ENCODE measurements around the gene GLIPR1.
A peak's percentile ranks its signal among the peaks of the same experiment; 100 is the strongest.
"Not testable (repeated sequence)": the region's sequence is repeated elsewhere in the genome, so short reads cannot be mapped to it uniquely, and the experiment has no call there.

The GLIPR1 gene

DNA sequence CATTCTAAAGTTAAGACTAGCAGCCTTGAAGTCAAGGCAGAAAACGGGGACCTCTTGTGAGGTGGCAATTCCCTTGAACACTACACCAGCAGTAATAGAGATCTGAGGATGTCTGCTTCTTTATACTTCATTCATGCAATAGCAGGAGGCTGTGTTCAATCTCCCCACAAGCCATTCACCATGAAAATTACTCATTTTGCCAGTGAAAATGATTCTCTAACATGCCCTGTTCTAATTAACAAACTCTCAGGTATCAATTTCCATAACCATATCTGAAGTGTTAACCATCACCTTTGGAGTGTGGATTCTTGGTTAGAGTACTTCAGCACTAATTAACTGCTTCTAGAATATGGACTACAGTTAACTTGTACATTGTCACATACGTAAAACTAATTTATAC lies 3.4 kb upstream of the GLIPR1 start:
- no peak overlapping the region for H3K9ac ChIP-seq (ENCODE audit: low read length)
- H3K4me3 ChIP-seq (ENCODE audit: low read depth, low read length): no peak overlapping the region
- no peaks in the 10 kb centered on the region for H3K9me3 ChIP-seq (ENCODE audit: control insufficient read depth, insufficient read depth, low read depth, low read length)
- no peaks in the 10 kb centered on the region for H3K36me3 ChIP-seq (ENCODE audit: control insufficient read depth, insufficient read depth, low read length)
- peaks cover 11% of the 10 kb centered on the region for H3K4me1 ChIP-seq (ENCODE audit: control insufficient read depth, insufficient read depth, low read length)
- no peak overlapping the region for H3K27ac ChIP-seq (ENCODE audit: low read depth, low read length)
- H3K27me3 ChIP-seq (ENCODE audit: control insufficient read depth, insufficient read depth, low read length): no peaks in the 10 kb centered on the region

DNA sequence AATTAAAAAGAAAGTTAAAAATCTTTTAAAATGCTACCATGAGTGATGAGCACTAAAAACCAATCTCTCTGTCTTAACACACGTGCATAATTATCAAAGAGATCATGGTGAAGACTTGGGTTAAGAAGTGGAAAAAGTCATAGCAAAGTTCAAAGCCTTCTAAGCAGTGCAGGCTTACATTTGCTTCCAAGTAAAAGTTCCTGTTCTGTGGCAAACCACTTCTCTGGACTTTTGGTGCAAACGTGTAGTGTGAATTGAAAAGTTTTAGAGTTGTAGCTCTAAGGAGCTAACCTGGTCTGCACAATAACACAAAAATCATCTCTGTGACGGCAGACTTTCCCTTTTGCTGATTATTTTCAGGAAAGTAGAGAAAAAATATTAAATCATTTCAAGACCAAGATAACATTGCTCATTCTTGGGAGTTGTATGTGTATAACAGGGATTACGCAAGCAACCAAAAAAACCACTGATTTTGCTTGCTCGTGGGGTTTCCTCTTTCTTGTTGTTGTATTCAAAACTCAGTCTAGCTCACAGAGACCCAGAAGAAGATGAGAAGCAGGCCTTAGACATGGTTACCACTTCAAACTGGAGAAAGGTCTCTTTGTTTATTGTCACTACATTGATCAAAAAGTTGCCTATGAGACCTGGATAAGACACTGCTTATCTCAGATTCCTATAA lies 2.3 kb upstream of the GLIPR1 start:
- no peaks in the 10 kb centered on the region for H3K36me3 ChIP-seq (ENCODE audit: control insufficient read depth, insufficient read depth, low read length)
- H3K27ac ChIP-seq (ENCODE audit: low read depth, low read length): no peak overlapping the region
- H3K4me3 ChIP-seq (ENCODE audit: low read depth, low read length): no peak overlapping the region
- H3K9me3 ChIP-seq (ENCODE audit: control insufficient read depth, insufficient read depth, low read depth, low read length): no peaks in the 10 kb centered on the region
- H3K4me1 ChIP-seq (ENCODE audit: control insufficient read depth, insufficient read depth, low read length): peaks cover 14% of the 10 kb centered on the region
- H3K27me3 ChIP-seq (ENCODE audit: control insufficient read depth, insufficient read depth, low read length): no peaks in the 10 kb centered on the region
- H3K9ac ChIP-seq (ENCODE audit: low read length): no peak overlapping the region

DNA sequence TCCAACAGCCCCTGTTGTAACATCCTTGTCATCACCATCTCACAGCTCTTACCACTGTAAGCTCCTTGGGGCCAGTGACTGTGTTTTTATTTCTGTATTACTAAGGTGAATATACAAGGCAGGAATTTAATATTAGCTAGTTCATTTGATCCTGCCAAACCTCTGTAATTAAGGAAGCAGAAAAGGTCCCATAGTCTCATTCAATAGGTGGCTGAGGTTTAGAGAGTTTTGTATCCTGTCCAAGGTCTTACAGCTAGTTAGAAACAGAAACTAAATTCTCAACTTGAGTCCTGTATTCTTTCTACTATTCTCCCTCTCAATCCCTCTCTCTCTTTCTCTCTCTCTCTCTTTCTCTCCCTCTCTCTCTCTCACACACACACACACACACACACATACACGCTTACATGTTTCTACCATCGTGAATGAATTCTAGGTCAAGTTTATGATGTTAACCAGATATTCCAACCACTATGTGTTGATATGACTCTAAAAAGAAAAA lies 543 bp upstream of the GLIPR1 start:
- Histone ChIP-seq H3K4me1 (ENCODE audit: control insufficient read depth, insufficient read depth, low read length) (peaks cover 29% of the 10 kb centered on the region), H3K4me3 (ENCODE audit: low read depth, low read length) (no peak overlapping the region), H3K36me3 (ENCODE audit: control insufficient read depth, insufficient read depth, low read length) (no peaks in the 10 kb centered on the region), H3K27me3 (ENCODE audit: control insufficient read depth, insufficient read depth, low read length) (no peaks in the 10 kb centered on the region), H3K9ac (ENCODE audit: low read length) (no peak overlapping the region), H3K27ac (ENCODE audit: low read depth, low read length) (peak overlapping the region; percentile 51; the same call in 1 of the 2 replicates), H3K9me3 (ENCODE audit: control insufficient read depth, insufficient read depth, low read depth, low read length) (no peaks in the 10 kb centered on the region)

DNA sequence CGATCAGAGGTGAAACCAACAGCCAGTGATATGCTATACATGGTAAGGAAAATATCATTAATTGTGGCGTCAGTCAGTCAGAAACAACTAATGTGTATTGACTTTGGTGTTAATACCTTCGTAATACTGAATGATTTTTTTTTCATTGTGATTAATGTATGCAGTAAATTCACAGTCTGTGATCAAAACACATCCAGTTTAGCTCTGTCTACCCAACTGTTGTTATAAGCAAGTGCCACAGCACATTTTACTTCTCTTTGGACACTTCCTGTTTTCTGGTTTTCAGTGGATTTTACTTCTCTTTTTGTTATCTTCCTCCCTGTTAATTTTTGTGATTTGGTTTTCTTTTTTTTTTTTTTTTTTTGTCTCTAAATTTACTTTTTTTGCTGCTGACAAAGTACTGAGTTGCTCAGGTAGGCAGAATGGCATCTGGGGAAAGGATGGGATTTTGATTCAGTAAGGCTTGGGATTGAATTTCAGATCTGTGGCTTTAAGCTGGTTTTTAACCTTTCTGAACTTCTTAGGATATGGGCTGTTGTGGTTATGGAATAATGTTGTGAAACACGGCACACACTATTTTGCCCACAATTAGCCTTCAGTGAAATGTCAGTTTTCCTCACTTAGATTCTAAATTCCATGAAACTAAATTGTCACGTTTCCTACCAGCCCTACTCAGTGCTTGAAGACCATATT lies 604 bp downstream of the GLIPR1 start:
- Histone ChIP-seq H3K27me3 (ENCODE audit: control insufficient read depth, insufficient read depth, low read length) (no peaks in the 10 kb centered on the region), H3K9ac (ENCODE audit: low read length) (peak overlapping the region; percentile 61), H3K9me3 (ENCODE audit: control insufficient read depth, insufficient read depth, low read depth, low read length) (no peaks in the 10 kb centered on the region), H3K27ac (ENCODE audit: low read depth, low read length) (peak overlapping the region; percentile 51; the same call in 1 of the 2 replicates), H3K4me3 (ENCODE audit: low read depth, low read length) (peak overlapping the region; percentile 36; the same call in 1 of the 2 replicates), H3K36me3 (ENCODE audit: control insufficient read depth, insufficient read depth, low read length) (no peaks in the 10 kb centered on the region), H3K4me1 (ENCODE audit: control insufficient read depth, insufficient read depth, low read length) (peaks cover 35% of the 10 kb centered on the region)

DNA sequence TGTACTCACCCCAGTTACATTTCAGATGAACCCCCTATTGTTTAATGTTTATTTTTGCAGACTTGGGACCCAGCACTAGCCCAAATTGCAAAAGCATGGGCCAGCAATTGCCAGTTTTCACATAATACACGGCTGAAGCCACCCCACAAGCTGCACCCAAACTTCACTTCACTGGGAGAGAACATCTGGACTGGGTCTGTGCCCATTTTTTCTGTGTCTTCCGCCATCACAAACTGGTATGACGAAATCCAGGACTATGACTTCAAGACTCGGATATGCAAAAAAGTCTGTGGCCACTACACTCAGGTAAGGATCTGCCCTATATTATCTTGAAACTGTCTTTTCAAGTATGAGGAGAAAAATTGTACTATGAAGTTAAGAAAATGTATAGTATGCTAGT lies 1.2 kb downstream of the GLIPR1 start:
- no peaks in the 10 kb centered on the region for H3K27me3 ChIP-seq (ENCODE audit: control insufficient read depth, insufficient read depth, low read length)
- no peaks in the 10 kb centered on the region for H3K9me3 ChIP-seq (ENCODE audit: control insufficient read depth, insufficient read depth, low read depth, low read length)
- H3K4me3 ChIP-seq (ENCODE audit: low read depth, low read length): peak overlapping the region; percentile 21; the same call in 1 of the 2 replicates
- H3K9ac ChIP-seq (ENCODE audit: low read length): no peak overlapping the region
- peaks cover 35% of the 10 kb centered on the region for H3K4me1 ChIP-seq (ENCODE audit: control insufficient read depth, insufficient read depth, low read length)
- H3K36me3 ChIP-seq (ENCODE audit: control insufficient read depth, insufficient read depth, low read length): no peaks in the 10 kb centered on the region
- no peak overlapping the region for H3K27ac ChIP-seq (ENCODE audit: low read depth, low read length)

DNA sequence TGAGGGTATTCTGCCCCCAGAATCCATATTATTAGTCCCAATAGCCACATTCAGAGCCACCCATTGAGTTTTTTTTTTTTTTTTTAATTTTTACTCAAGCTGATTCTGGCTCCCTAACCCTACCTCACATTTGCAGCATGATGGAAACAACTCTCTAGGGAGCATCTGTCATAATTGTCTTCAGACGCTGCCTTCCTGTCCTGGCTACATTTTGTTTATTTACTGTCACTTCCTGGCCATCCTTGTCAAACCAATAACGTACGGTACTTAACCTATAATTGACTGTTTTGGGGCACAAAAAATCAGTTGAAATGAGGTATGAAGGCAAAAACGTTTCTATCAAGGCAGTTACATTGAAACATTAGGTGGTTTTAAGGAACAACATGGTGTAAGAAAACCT lies 2.1 kb downstream of the GLIPR1 start:
- Histone ChIP-seq H3K27me3 (ENCODE audit: control insufficient read depth, insufficient read depth, low read length) (no peaks in the 10 kb centered on the region), H3K9me3 (ENCODE audit: control insufficient read depth, insufficient read depth, low read depth, low read length) (no peaks in the 10 kb centered on the region), H3K4me1 (ENCODE audit: control insufficient read depth, insufficient read depth, low read length) (peaks cover 37% of the 10 kb centered on the region), H3K36me3 (ENCODE audit: control insufficient read depth, insufficient read depth, low read length) (no peaks in the 10 kb centered on the region), H3K27ac (ENCODE audit: low read depth, low read length) (no peak overlapping the region), H3K9ac (ENCODE audit: low read length) (no peak overlapping the region), H3K4me3 (ENCODE audit: low read depth, low read length) (no peak overlapping the region)

DNA sequence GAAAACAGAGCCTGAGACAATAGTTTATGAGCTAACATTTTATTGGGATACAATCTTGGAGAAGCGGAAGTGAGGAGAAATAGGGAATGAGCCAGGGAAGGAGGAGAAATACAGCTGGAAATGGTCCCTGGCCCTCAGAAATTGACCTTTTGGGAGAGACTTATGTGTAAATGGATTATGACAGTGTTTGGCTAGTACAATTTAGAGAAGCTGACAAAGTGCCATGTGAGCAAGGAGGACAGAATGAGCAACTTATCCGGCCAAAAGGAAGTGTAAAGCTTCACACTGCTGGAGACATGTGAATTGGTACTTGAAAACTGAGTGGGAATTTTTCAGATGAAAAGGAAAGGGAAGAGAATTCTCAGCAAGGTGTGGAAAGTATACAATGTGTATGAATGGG lies 2.9 kb downstream of the GLIPR1 start:
- Histone ChIP-seq H3K27me3 (ENCODE audit: control insufficient read depth, insufficient read depth, low read length) (no peaks in the 10 kb centered on the region), H3K4me3 (ENCODE audit: low read depth, low read length) (no peak overlapping the region), H3K4me1 (ENCODE audit: control insufficient read depth, insufficient read depth, low read length) (peaks cover 37% of the 10 kb centered on the region), H3K9me3 (ENCODE audit: control insufficient read depth, insufficient read depth, low read depth, low read length) (no peaks in the 10 kb centered on the region), H3K9ac (ENCODE audit: low read length) (peak overlapping the region; percentile 18), H3K36me3 (ENCODE audit: control insufficient read depth, insufficient read depth, low read length) (no peaks in the 10 kb centered on the region), H3K27ac (ENCODE audit: low read depth, low read length) (peak overlapping the region; percentile 74; the same call in 1 of the 2 replicates)

DNA sequence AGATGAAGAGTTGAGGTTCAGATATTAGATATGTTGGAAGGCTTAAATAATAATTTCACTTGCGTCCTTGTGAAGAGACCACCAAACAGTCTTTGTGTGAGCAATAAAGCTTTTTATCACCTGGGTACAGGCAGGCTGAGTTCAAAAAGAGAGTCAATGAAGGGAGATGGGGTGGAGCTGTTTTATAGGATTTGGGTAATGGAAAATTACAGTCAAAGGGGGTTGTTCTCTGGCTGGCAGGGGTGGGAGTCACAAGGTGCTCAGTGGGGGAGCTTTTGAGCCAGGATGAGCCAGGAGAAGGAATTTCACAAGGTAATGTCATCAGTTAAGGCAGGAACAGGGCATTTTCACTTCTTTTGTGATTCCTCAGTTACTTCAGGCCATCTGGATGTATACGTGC lies 3.9 kb downstream of the GLIPR1 start:
- Histone ChIP-seq H3K4me1 (ENCODE audit: control insufficient read depth, insufficient read depth, low read length) (peaks cover 37% of the 10 kb centered on the region), H3K27ac (ENCODE audit: low read depth, low read length) (peak overlapping the region; percentile 74; the same call in 1 of the 2 replicates), H3K9ac (ENCODE audit: low read length) (peak overlapping the region; percentile 18)
- not testable (repeated sequence) for H3K27me3 ChIP-seq (ENCODE audit: control insufficient read depth, insufficient read depth, low read length); H3K4me3 ChIP-seq (ENCODE audit: low read depth, low read length); H3K36me3 ChIP-seq (ENCODE audit: control insufficient read depth, insufficient read depth, low read length); H3K9me3 ChIP-seq (ENCODE audit: control insufficient read depth, insufficient read depth, low read depth, low read length)

DNA sequence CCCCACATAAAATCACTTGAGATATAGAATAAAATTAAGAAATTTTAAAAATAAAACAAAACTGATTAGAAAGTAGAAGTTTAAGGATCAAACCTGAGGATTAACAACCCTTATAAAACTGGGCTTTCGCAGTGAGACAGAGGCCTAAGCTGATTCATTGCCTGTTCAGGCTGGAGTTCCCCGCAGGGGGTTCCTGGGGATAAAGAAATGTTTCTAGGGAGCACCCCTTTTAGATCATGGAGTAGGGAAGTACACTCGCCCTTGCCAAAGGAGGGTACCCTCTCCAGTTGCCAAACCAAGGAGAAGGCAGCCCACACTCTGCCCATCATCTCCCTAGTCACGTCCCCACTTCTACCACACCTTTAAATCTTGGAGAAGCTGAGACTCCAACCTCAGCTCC lies 6.8 kb downstream of the GLIPR1 start:
- H3K27ac ChIP-seq (ENCODE audit: low read depth, low read length): no peak overlapping the region
- H3K36me3 ChIP-seq (ENCODE audit: control insufficient read depth, insufficient read depth, low read length): no peaks in the 10 kb centered on the region
- H3K4me3 ChIP-seq (ENCODE audit: low read depth, low read length): no peak overlapping the region
- H3K4me1 ChIP-seq (ENCODE audit: control insufficient read depth, insufficient read depth, low read length): peaks cover 26% of the 10 kb centered on the region
- H3K27me3 ChIP-seq (ENCODE audit: control insufficient read depth, insufficient read depth, low read length): no peaks in the 10 kb centered on the region
- H3K9ac ChIP-seq (ENCODE audit: low read length): no peak overlapping the region
- H3K9me3 ChIP-seq (ENCODE audit: control insufficient read depth, insufficient read depth, low read depth, low read length): no peaks in the 10 kb centered on the region

DNA sequence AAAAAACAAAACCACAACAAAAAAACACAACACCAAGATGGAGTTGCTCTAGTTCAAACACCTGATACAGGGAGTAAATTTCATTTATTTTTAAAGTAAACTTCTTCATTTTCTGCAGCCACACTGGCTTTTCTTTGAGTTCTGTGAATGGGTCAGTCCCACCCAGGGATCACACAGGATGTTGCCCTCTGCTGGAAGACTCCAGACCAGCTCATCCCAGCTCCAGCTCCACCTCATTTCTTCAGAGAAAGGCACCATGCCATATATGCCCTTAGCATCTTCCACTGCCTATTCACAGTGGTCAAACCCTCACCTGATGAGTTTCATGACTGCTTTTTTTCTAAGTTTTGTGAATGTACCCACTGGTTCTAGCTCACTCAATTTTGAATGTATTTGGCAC lies 8.0 kb downstream of the GLIPR1 start:
- no peak overlapping the region for H3K4me3 ChIP-seq (ENCODE audit: low read depth, low read length)
- H3K9ac ChIP-seq (ENCODE audit: low read length): no peak overlapping the region
- H3K27me3 ChIP-seq (ENCODE audit: control insufficient read depth, insufficient read depth, low read length): no peaks in the 10 kb centered on the region
- no peaks in the 10 kb centered on the region for H3K36me3 ChIP-seq (ENCODE audit: control insufficient read depth, insufficient read depth, low read length)
- peaks cover 22% of the 10 kb centered on the region for H3K4me1 ChIP-seq (ENCODE audit: control insufficient read depth, insufficient read depth, low read length)
- H3K9me3 ChIP-seq (ENCODE audit: control insufficient read depth, insufficient read depth, low read depth, low read length): no peaks in the 10 kb centered on the region
- no peak overlapping the region for H3K27ac ChIP-seq (ENCODE audit: low read depth, low read length)

DNA sequence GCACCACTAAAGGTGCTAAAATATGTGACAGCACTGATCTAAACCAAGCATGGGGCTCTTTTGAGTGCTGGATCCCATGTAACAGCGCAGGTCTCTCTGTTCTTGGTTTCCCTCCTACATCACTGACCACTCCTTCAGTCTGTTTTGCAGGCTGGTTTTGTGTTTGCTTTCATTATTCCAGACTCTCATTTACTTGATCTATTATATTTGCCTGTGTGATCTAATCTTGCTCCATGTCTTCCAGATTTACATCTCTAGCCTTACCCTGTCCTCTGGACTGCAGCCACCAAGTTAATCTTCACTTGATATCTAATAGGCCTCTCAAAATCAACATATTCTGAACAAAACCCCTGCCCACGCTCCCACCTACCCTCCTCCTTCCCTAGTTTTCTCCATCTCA lies 8.6 kb downstream of the GLIPR1 start:
- Histone ChIP-seq H3K27me3 (ENCODE audit: control insufficient read depth, insufficient read depth, low read length) (no peaks in the 10 kb centered on the region), H3K4me3 (ENCODE audit: low read depth, low read length) (no peak overlapping the region), H3K36me3 (ENCODE audit: control insufficient read depth, insufficient read depth, low read length) (peaks cover 5% of the 10 kb centered on the region; the same call in 1 of the 2 replicates), H3K4me1 (ENCODE audit: control insufficient read depth, insufficient read depth, low read length) (peaks cover 16% of the 10 kb centered on the region), H3K9ac (ENCODE audit: low read length) (no peak overlapping the region), H3K9me3 (ENCODE audit: control insufficient read depth, insufficient read depth, low read depth, low read length) (no peaks in the 10 kb centered on the region), H3K27ac (ENCODE audit: low read depth, low read length) (no peak overlapping the region)

All from HUES6 (cell line).